MCF 10A (cell line): Measurements from ENCODE around the gene EFNA3. TPM values are rescaled to one million over a fixed set of nuclear protein-coding genes. Genes with fewer than 3 reads are reported as not detected.
A peak's percentile ranks its signal among the peaks of the same experiment; 100 is the strongest.

Experiments
- BruUV-seq: library from RNA; stranded (reverse); fragments of 400-500 nt; replicated peaks from 2 replicates; lab custom pipeline; 2021; lab: Mats Ljungman, UMichigan
- CTCF ChIA-PET: fragments of 300-600 bp; sonication (Branson Sonifier 250); formaldehyde crosslinking; extraction: SDS; loops from one replicate; lab custom pipeline; 2021; ENCODE audit warnings: antibody characterized with exemption, inconsistent platforms; lab: Yijun Ruan, JAX
- POLR2A ChIA-PET: fragments of 300-600, 350-650 bp; sonication (Branson Sonifier 250); formaldehyde crosslinking; extraction: SDS; loops from one replicate; lab custom pipeline; 2020; ENCODE audit warnings: antibody characterized with exemption, inconsistent platforms; lab: Yijun Ruan, JAX
- DNase-seq: peaks from one replicate; pipeline ENCODE4 v3.0.0-alpha.2; 2018; ENCODE audit not compliant: unreplicated experiment
- H3K27ac Mint-ChIP-seq: one replicate; pipeline ENCODE4 v1.8.0; 2022; ENCODE audit warnings: mild to moderate bottlenecking, low read depth, mixed read lengths; ENCODE audit not compliant: unreplicated experiment
- H3K27me3 Mint-ChIP-seq: one replicate; pipeline ENCODE4 v1.8.0; 2022; ENCODE audit warnings: mixed read lengths; ENCODE audit not compliant: insufficient read depth, unreplicated experiment
- H3K36me3 Mint-ChIP-seq: one replicate; pipeline ENCODE4 v1.8.0; 2022; ENCODE audit warnings: mild to moderate bottlenecking, moderate library complexity, mixed read lengths; ENCODE audit not compliant: insufficient read depth, unreplicated experiment
- H3K4me1 Mint-ChIP-seq: one replicate; pipeline ENCODE4 v1.8.0; 2022; ENCODE audit warnings: mixed read lengths; ENCODE audit not compliant: insufficient read depth, unreplicated experiment
- H3K4me3 Mint-ChIP-seq: one replicate; pipeline ENCODE4 v1.8.0; 2022; ENCODE audit warnings: mild to moderate bottlenecking, moderate library complexity, mixed read lengths; ENCODE audit not compliant: unreplicated experiment
- H3K9me3 Mint-ChIP-seq: one replicate; pipeline ENCODE4 v1.8.0; 2022; ENCODE audit warnings: mixed read lengths; ENCODE audit not compliant: unreplicated experiment
- CTCF ChIP-seq: fragments of 200-600 bp; IDR thresholded peaks from one replicate; pipeline ENCODE4 v1.8.0; 2022; ENCODE audit warnings: antibody characterized with exemption, mild to moderate bottlenecking; ENCODE audit not compliant: unreplicated experiment
- intact Hi-C: fragments of 100-400 bp; cut with micrococcal nuclease; formaldehyde crosslinking; loops from 2 replicates; pipeline ENCODE4 v1.14.1; 2022
- total RNA-seq: library from RNA; stranded (reverse); gene quantifications from 2 replicates; pipeline ENCODE4 v1.2.3, GENCODE V29; 2022

EFNA3 gene
- total RNA-seq, 1 experiment from 2014 or later = 1.7 TPM

GRCh38 chr1:155135415-155136028, 56.9 kb downstream of the EFNA3 start, which contains the start of gene SLC50A1:
Gene SLC50A1, plus strand, starts transcription at chr1:155135852. Its CDS starts 60 bp downstream, at chr1:155135912.
- ChIA-PET CTCF (interaction anchor here (0.5 to 14.0 kb wide), 17 partner anchors 9 to 202 kb away, joined by 3 to 161 read pairs (median 4); partner anchors contain the start of gene KRTCAP2), POLR2A (interaction anchor here (0.7 to 8.1 kb wide), 43 partner anchors 10 to 1173 kb away, joined by 3 to 238 read pairs (median 5); partner anchors contain the start of genes ADAM15, CKS1B, EFNA1 and FLAD1)
- no TSS peak for BruUV-seq
- Mint-ChIP-seq H3K27ac (peak within 1 kb of the TSS; percentile 94), H3K4me3 (peak within 1 kb of the TSS; percentile 80), H3K27me3 (no peaks in the 10 kb centered on the region), H3K9me3 (no peaks in the 10 kb centered on the region), H3K36me3 (peaks cover 83% of the 10 kb centered on the region), H3K4me1 (peaks cover 50% of the 10 kb centered on the region)
- DNase-seq = peak; percentile 94
- intact Hi-C loops = no loop called here
- TF ChIP-seq CTCF = no peak

GRCh38 chr1:155136748-155137147, 58.1 kb downstream of the EFNA3 start:
- ChIA-PET CTCF (interaction anchor here (0.6 to 14.0 kb wide), 10 partner anchors 11 to 1250 kb away, joined by 3 to 161 read pairs (median 4); partner anchors contain the start of gene KRTCAP2), POLR2A (interaction anchor here (0.6 to 8.1 kb wide), 14 partner anchors 12 to 153 kb away, joined by 3 to 238 read pairs (median 7); partner anchors contain the start of genes EFNA1, FLAD1, KRTCAP2 and TRIM46)
- no peak for TF ChIP-seq CTCF
- intact Hi-C loops = no loop called here
- Mint-ChIP-seq H3K27me3 (no peaks in the 10 kb centered on the region), H3K9me3 (no peaks in the 10 kb centered on the region), H3K27ac (peak overlapping the region; percentile 94), H3K36me3 (peaks cover 72% of the 10 kb centered on the region), H3K4me3 (peak overlapping the region; percentile 80), H3K4me1 (peaks cover 38% of the 10 kb centered on the region)
- peak; percentile 16 for DNase-seq
- no TSS peak for BruUV-seq

Other genes starting within 250 kb of the EFNA3 start
- gene KCNN3, start 208.6 kb upstream of the EFNA3 start, total RNA-seq = 0.07 TPM in 1 of 2 replicates, not detected in the other
- 57.7 and 68.9 TPM in 2 replicates for gene PMVK, start 142.1 kb upstream of the EFNA3 start, total RNA-seq
- 11.3 TPM in 2 replicates for gene PBXIP1, start 122.7 kb upstream of the EFNA3 start, total RNA-seq
- gene PYGO2, start 117.1 kb upstream of the EFNA3 start, total RNA-seq = 32.1 and 35.9 TPM in 2 replicates
- gene SHC1, start 108.1 kb upstream of the EFNA3 start, total RNA-seq = 667 and 885 TPM in 2 replicates
- 285 and 289 TPM in 2 replicates for gene CKS1B, start 104.2 kb upstream of the EFNA3 start, total RNA-seq
- gene FLAD1, start 95.5 kb upstream of the EFNA3 start, total RNA-seq = 65.4 and 91.1 TPM in 2 replicates
- 0.83 TPM in 1 of 2 replicates, not detected in the other for gene LENEP, start 85.3 kb upstream of the EFNA3 start, total RNA-seq
- gene ZBTB7B, start 76.0 kb upstream of the EFNA3 start, total RNA-seq = 169 and 175 TPM in 2 replicates
- 0.91 and 1.8 TPM in 2 replicates for gene DCST2, start 45.1 kb upstream of the EFNA3 start, total RNA-seq
- gene DCST1, start 45.0 kb upstream of the EFNA3 start, total RNA-seq = 0.21 and 0.42 TPM in 2 replicates
- gene ADAM15, start 27.5 kb upstream of the EFNA3 start, total RNA-seq = 385 and 456 TPM in 2 replicates
- gene EFNA4, start 15.1 kb upstream of the EFNA3 start, total RNA-seq = 7.4 and 9.5 TPM in 2 replicates
- gene EFNA1, start 49.0 kb downstream of the EFNA3 start, total RNA-seq = 38.9 and 42.3 TPM in 2 replicates
- gene SLC50A1, start 57.0 kb downstream of the EFNA3 start, total RNA-seq = 91.2 and 97.8 TPM in 2 replicates
- gene DPM3, start 61.7 kb downstream of the EFNA3 start, total RNA-seq = 79.7 and 86.4 TPM in 2 replicates
- gene KRTCAP2, start 94.5 kb downstream of the EFNA3 start, total RNA-seq = 313 and 383 TPM in 2 replicates
- 0.21 and 0.32 TPM in 2 replicates for gene TRIM46, start 95.0 kb downstream of the EFNA3 start, total RNA-seq
- gene THBS3, start 129.1 kb downstream of the EFNA3 start, total RNA-seq = 33.0 and 34.4 TPM in 2 replicates
- gene MTX1, start 129.9 kb downstream of the EFNA3 start, total RNA-seq = 64.6 and 67.4 TPM in 2 replicates
- 32.3 and 37.1 TPM in 2 replicates for gene ENTREP3, start 176.6 kb downstream of the EFNA3 start, total RNA-seq
- gene SCAMP3, start 183.5 kb downstream of the EFNA3 start, total RNA-seq = 80.6 and 88.1 TPM in 2 replicates
- 78.6 and 82.3 TPM in 2 replicates for gene CLK2, start 194.7 kb downstream of the EFNA3 start, total RNA-seq
- gene HCN3, start 198.6 kb downstream of the EFNA3 start, total RNA-seq = 2.5 and 4.3 TPM in 2 replicates
- gene PKLR, start 222.6 kb downstream of the EFNA3 start, total RNA-seq = not detected in 2 replicates
- gene FDPS, start 230.0 kb downstream of the EFNA3 start, total RNA-seq = 176 and 264 TPM in 2 replicates
- gene RUSC1, start 242.1 kb downstream of the EFNA3 start, total RNA-seq = 18.6 and 19.5 TPM in 2 replicates